Adrenal gland (tissue), 12 donors: Measurements from ENCODE around the gene C3orf52. TPM values are rescaled to one million over a fixed set of nuclear protein-coding genes. Genes with fewer than 3 reads are reported as not detected.

Source experiments
- DNase-seq, 7 donors: peaks; one replicate each; pipeline ENCODE4 v3.0.0-alpha.2; 2019 to 2020
- H3K27ac ChIP-seq, 5 donors: fragments of 200-600 bp; sonication (generic) in 4 of 5; 1 replicate in 3 of 5; 2 replicates in 2 of 5; pipeline versions ENCODE4 v1.5.1 to v1.8.0; 2016 to 2020; ENCODE audit warnings: mild to moderate bottlenecking in 1 of 5
- H3K27me3 ChIP-seq: fragments of 200-600 bp; 2 replicates; pipeline ENCODE4 v1.8.0; 2021
- H3K36me3 ChIP-seq, 2 donors: fragments of 200-600 bp; replicated peaks in 1 of 2; 1 replicate in 1 of 2; 2 replicates in 1 of 2; pipeline versions ENCODE4 v1.5.1 to v1.8.0; 2018 to 2022
- H3K4me1 ChIP-seq, 2 donors: fragments of 200-600 bp; replicated peaks in 1 of 2; 1 replicate in 1 of 2; 2 replicates in 1 of 2; pipeline versions ENCODE4 v1.5.1 to v1.8.0; 2018 to 2021
- H3K4me3 ChIP-seq, 4 donors: fragments of 200-600 bp; sonication (generic) in 3 of 4; one replicate each; pipeline ENCODE4 v1.5.1; 2016 to 2018
- H3K9me3 ChIP-seq, 3 donors: fragments of 200-600 bp; sonication (generic) in 1 of 3; replicated peaks in 1 of 3; 1 replicate in 2 of 3; 2 replicates in 1 of 3; pipeline versions ENCODE4 v1.5.1 to v1.8.0; 2016 to 2021
- POLR2A ChIP-seq, 2 donors: fragments of 450-650 bp; IDR thresholded peaks; one replicate each; pipeline ENCODE4 v1.6.1; 2017; ENCODE audit warnings: antibody characterized with exemption in 2 of 2, mild to moderate bottlenecking in 2 of 2, moderate library complexity in 1 of 2
- WGBS, 4 donors: extraction: QIAGEN DNeasy Blood & Tissue Kit in 2 of 4; methylation state at CpG; one replicate each; pipeline versions ENCODE4 v1.1.5 to v1.1.7; 2013 to 2017; 5-methylcytosine and 5-hydroxymethylcytosine counted together
- intact Hi-C, 2 donors: fragments of 100-400 bp; cut with DNase I; formaldehyde crosslinking; loops; one replicate each; pipeline versions ENCODE4 v1.14.1 to v1.15.0; 2022 to 2023
- polyA plus RNA-seq, 3 donors: library from polyadenylated mRNA; stranded (reverse); fragments of 200-250 nt in 2 of 3; fragments of 350-450 nt in 1 of 3; fragmentation: Illumina TruSeq in 1 of 3; extraction: RNeasy Lipid Tissue Mini Kit (QIAGEN cat#74804) in 1 of 3; gene quantifications; one replicate each; pipeline ENCODE4 v1.2.3, GENCODE V29; 2013 to 2014
- total RNA-seq, 9 donors: library from RNA; depleted of rRNA in 4 of 9; stranded (reverse); fragments of >200 nt in 4 of 9; fragments of 120-200 nt in 1 of 9; fragmentation: NEBNext Ultra II Directional in 1 of 9; extraction: Animal tissue kit (Norgen Biotek cat#: 25700) in 1 of 9; gene quantifications; one replicate each; pipeline versions ENCODE4 v1.1.0 to v1.2.4, GENCODE V29; 2013 to 2023
- TF ChIP-seq, protein P1 (sequence below), 6 experiments: fragments of 450-650 bp in 4 of 6; fragments of 200-600 bp in 2 of 6; sonication (generic) in 1 of 6; IDR thresholded peaks; 1 replicate in 5 of 6; 2 replicates in 1 of 6; pipeline versions ENCODE4 v1.5.1 to v1.8.0; 2016 to 2021; ENCODE audit warnings: antibody characterized with exemption in 6 of 6, mild to moderate bottlenecking in 2 of 6, moderate library complexity in 1 of 6
- donor health status: healthy with polysubstance abuse.
- donor health status: Bipolar disorder and iron deficiency.
- donor health status: DM: yes; HTN: yes; CAD: no.
- donor health status: DM: no; HTN: no; CAD: no.
- donor health status: DM: no; HTN: no; CAD: no.
- donor health status: DM: yes; HTN: yes; CAD: no.

C3orf52 gene
- total and polyA plus RNA-seq, 12 donors: 0.06 to 9.0 (median 2.2) TPM

DNA sequence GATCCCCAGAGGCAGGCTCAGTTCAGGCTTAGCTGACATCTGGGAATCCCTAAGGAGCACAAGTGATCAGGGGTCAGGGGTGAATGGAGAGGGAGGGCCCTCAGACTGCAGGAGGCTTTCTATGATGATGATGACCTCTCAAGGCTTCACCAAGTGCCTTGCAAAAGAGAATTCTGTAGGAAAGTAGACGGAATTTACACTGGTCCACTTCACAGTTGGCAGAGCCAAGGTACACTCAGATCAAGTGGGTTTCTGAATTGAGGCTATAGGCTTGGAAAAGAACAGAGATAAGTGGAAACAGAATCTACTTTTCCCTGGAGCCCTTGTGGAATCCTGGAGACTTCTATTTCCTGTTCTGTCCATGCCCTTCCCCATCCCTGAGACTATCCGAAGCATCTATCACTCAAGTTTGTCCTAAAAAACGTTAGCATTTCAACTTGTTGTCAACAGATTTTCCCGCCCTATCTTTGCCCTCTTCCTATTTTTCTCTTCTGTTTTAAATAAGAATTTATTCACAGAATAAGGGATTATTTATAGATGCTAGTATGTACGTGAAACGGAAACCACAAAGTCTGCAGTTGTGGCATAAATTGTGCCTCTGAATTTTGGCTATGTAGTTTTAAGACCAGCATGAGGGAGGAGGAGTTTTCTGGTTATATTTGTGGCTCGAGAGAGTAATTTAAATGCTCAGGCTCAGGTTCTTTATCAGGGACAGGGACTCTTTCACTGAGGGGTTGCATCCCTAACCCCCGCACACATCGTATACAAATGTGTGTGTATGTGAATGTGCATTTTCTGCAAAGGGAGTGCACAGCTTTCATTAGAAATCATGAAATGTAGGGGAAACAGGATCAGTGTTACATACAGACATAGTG is 34.0 kb downstream of the C3orf52 start:
- intact Hi-C loops: loop anchor here in 1 of 2 donors (10.0 kb wide), 1 partner anchor 405 kb away; no protein-coding TSS in a partner anchor

DNA sequence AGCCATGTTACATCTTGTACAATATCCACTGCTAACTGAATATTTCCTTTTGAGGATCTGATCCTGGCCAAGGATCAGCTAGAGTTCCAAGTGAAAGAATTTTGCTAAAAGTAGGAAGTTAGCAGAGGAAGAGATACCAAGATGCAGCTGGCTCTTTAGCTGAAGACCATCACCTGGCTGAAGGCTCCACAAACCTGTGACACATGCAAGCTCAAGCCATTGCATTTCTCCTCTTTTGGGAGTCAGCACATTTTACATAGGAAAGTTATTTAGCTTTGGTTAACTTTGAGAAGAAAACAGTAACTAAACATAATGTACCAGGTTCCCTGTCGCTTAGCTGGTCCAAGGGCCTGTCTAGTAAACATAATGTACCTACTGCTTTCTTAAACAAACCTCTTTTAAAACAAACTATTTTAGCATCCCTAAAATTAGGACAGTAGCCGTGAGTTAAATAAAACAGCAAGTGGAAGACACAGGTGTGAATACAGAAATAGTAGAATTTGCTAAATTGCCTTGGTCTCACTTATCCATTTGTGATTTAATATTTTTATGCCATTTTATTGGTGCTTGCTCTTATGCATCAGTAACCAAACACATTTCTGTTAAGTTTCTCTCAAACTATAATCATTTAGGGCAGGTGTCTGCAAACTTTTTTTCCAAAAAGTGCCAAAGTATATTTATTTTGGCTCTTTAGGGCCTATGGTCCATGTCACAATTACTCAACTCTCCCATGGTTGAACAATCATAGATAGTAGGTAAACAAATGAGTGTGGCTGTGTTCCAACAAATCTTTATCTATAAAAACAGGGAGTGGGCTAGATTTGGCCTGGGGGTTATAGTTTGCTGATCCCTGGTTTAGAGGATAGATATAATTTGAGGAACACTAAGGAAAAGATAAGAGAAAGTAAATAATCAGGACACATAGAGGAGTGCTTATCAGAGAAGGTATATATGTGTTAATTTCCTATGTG is 35.7 kb downstream of the C3orf52 start:
- peaks cover 4 to 8% of the 10 kb centered on the region in 2 donors for H3K4me1 ChIP-seq
- no peak overlapping the region for H3K27ac ChIP-seq
- H3K36me3 ChIP-seq: no peaks in the 10 kb centered on the region
- no peak for TF ChIP-seq POLR2A (IDR thresholded peaks at IDR 0.05)
- TF ChIP-seq, protein P1, sequence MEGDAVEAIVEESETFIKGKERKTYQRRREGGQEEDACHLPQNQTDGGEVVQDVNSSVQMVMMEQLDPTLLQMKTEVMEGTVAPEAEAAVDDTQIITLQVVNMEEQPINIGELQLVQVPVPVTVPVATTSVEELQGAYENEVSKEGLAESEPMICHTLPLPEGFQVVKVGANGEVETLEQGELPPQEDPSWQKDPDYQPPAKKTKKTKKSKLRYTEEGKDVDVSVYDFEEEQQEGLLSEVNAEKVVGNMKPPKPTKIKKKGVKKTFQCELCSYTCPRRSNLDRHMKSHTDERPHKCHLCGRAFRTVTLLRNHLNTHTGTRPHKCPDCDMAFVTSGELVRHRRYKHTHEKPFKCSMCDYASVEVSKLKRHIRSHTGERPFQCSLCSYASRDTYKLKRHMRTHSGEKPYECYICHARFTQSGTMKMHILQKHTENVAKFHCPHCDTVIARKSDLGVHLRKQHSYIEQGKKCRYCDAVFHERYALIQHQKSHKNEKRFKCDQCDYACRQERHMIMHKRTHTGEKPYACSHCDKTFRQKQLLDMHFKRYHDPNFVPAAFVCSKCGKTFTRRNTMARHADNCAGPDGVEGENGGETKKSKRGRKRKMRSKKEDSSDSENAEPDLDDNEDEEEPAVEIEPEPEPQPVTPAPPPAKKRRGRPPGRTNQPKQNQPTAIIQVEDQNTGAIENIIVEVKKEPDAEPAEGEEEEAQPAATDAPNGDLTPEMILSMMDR (IDR thresholded peaks at IDR 0.05): no peak
- WGBS, 4 donors: 93 to 94% (median 94%) methylated on average over 2 of the region's 2 CpGs
- DNase-seq: no peak
- H3K9me3 ChIP-seq: no peaks in the 10 kb centered on the region
- H3K27me3 ChIP-seq: no peaks in the 10 kb centered on the region
- no peak overlapping the region for H3K4me3 ChIP-seq
- intact Hi-C loops: no loop called here

More for the DNA sequence above, 34.0 kb downstream of the C3orf52 start:
- Histone ChIP-seq H3K4me1 (peaks cover 0 to 5% of the 10 kb centered on the region in 2 donors), H3K9me3 (no peaks in the 10 kb centered on the region), H3K27ac (no peak overlapping the region), H3K4me3 (no peak overlapping the region), H3K27me3 (no peaks in the 10 kb centered on the region), H3K36me3 (no peaks in the 10 kb centered on the region)
- 70 to 79% (median 74%) methylated on average over 9 of the region's 9 CpGs for WGBS, 4 donors
- no peak for DNase-seq
- TF ChIP-seq, protein P1 (IDR thresholded peaks at IDR 0.05): no peak
- TF ChIP-seq POLR2A (IDR thresholded peaks at IDR 0.05): no peak

DNA sequence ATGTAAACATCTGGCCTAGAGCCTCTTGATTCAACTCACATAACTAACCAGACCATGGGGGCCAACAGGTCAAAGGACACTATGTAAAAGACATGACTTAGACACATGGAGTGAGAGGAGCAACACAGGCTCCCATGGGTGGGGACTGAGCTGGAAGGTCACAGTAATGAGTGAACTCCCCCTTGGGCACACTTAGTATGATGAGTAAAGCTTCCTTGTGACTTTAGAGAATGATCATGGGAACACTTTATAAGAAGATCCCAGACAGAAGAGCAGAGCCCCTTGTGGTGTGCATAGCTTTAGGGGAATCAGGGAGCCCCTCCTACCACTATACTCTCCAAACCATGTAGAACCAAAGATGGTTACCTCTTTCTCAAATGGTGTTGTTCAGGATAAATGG is 36.7 kb downstream of the C3orf52 start:
- Histone ChIP-seq H3K4me1 (peaks cover 4 to 14% of the 10 kb centered on the region in 2 donors), H3K36me3 (no peaks in the 10 kb centered on the region), H3K4me3 (no peak overlapping the region), H3K9me3 (no peaks in the 10 kb centered on the region), H3K27ac (no peak overlapping the region), H3K27me3 (no peaks in the 10 kb centered on the region)
- TF ChIP-seq POLR2A (IDR thresholded peaks at IDR 0.05): no peak
- TF ChIP-seq, protein P1 (IDR thresholded peaks at IDR 0.05): no peak
- intact Hi-C loops: no loop called here
- no peak for DNase-seq

DNA sequence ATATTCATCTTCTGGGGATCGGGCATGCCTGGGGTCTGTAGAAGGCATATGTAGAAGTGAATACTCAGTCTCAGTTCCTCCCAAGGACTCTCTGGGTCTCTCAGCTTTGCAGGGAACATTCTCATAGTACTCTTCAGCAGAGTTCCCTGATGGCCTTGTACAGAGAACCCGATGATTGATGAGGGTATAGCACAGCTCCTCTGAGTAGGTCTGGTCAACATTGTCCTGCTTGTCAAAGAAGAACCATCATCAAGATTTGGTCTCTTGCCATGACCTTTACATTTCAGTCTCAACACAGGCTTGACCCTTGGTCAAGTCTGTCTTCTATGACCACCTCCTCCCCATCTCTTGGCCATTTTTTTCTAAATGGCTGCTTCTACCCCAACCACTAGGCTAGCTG is 37.4 kb downstream of the C3orf52 start:
- Histone ChIP-seq H3K36me3 (no peaks in the 10 kb centered on the region), H3K4me3 (no peak overlapping the region), H3K27ac (no peak overlapping the region), H3K9me3 (no peaks in the 10 kb centered on the region), H3K4me1 (peaks cover 4 to 14% of the 10 kb centered on the region in 2 donors), H3K27me3 (no peaks in the 10 kb centered on the region)
- no peak for DNase-seq
- intact Hi-C loops: no loop called here
- 82 to 100% (median 87%) methylated on average over 2 of the region's 2 CpGs for WGBS, 4 donors
- no peak for TF ChIP-seq POLR2A (IDR thresholded peaks at IDR 0.05)
- TF ChIP-seq, protein P1 (IDR thresholded peaks at IDR 0.05): no peak
